ENCODE measurements around the gene ENAH. TPM values are rescaled to one million over a fixed set of nuclear protein-coding genes. Genes with fewer than 3 reads are reported as not detected.

ENAH gene
- total and polyA plus RNA-seq, 2 donors (not counting 1 experiment from before 2014, with no cell fraction given) = 1.3 to 1.6 TPM

- TF ChIP-seq CTCF (IDR thresholded peaks at IDR 0.05) = no peak
- TF ChIP-seq EZH2 (IDR thresholded peaks at IDR 0.05; ENCODE audit: borderline replicate concordance, insufficient read depth, low read depth, low read length, poor library complexity, severe bottlenecking) = no peak
- no peaks in the 10 kb centered on the region for H3K9me3 ChIP-seq (ENCODE audit: control extremely low read depth in 1 of 3, control insufficient read depth in 2 of 3, insufficient read depth in 1 of 3, low read length in 2 of 3)
- peaks cover 51% of the 10 kb centered on the region for H3K4me1 Mint-ChIP-seq
- H3K36me3 ChIP-seq (replicated peaks in 1 of 2; ENCODE audit: control extremely low read depth in 1 of 2, control insufficient read depth in 1 of 2, extremely low read depth in 1 of 2, insufficient read depth in 2 of 2, low read length in 1 of 2) = no peaks in the 10 kb centered on the region
- H3K4me3 ChIP-seq (ENCODE audit: control extremely low read depth in 1 of 5, extremely low read depth in 1 of 5, insufficient read depth in 1 of 5, low read depth in 2 of 5, low read length in 4 of 5) = no peak overlapping the region
- H3K27me3 ChIP-seq (replicated peaks in 1 of 4; ENCODE audit: control extremely low read depth in 1 of 4, control insufficient read depth in 3 of 4, insufficient read depth in 4 of 4, low read length in 3 of 4) = no peaks in the 10 kb centered on the region
- H3K4me3 Mint-ChIP-seq = no peak overlapping the region
- no peak overlapping the region for H3K27ac ChIP-seq (ENCODE audit: low read length in 2 of 2)
- 92% methylated on average over 3 of the region's 5 CpGs for WGBS (ENCODE audit: insufficient coverage)
- ATAC-seq (ENCODE audit: low read depth) (no peak), DNase-seq (no peak)
- H2AFZ ChIP-seq (ENCODE audit: insufficient read depth, low read depth, low read length, poor library complexity, severe bottlenecking) = no peak overlapping the region
- H3K9me3 Mint-ChIP-seq (ENCODE audit: insufficient read depth) = no peaks in the 10 kb centered on the region
- H3K4me1 ChIP-seq (ENCODE audit: control insufficient read depth in 2 of 2, insufficient read depth in 2 of 2, low read length in 2 of 2) = peaks cover 38 to 50% of the 10 kb centered on the region in 2 donors
- H3K79me2 ChIP-seq (ENCODE audit: control insufficient read depth, insufficient read depth, low read length) = no peaks in the 10 kb centered on the region
- no peak overlapping the region for H3K27ac Mint-ChIP-seq
- CTCF ChIA-PET = no interaction called here
- POLR2A ChIA-PET = no interaction called here
- H3K4me2 ChIP-seq (replicated peaks; ENCODE audit: low read depth, low read length, poor library complexity, severe bottlenecking) = no peak overlapping the region
- H3K27me3 Mint-ChIP-seq = no peaks in the 10 kb centered on the region
- intact Hi-C loops (cut with micrococcal nuclease) = no loop called here
- H3K9ac ChIP-seq (ENCODE audit: low read length) = no peak overlapping the region
- H4K20me1 ChIP-seq (ENCODE audit: control insufficient read depth, insufficient read depth, low read length, poor library complexity, severe bottlenecking) = no peaks in the 10 kb centered on the region
Observed at GRCh38 chr1:225437710-225438437, 215.0 kb downstream of the ENAH start.

Other genes with a start within 250 kb of the ENAH start
- gene LBR, start 225.1 kb downstream of the ENAH start, total RNA-seq = 167 and 175 TPM in 2 replicates
- gene LBR, start 225.1 kb downstream of the ENAH start, polyA plus RNA-seq = 19.3 and 39.3 TPM in 2 replicates
- 104 and 117 TPM in 2 replicates for gene SRP9, start 124.7 kb upstream of the ENAH start, total RNA-seq
- gene SRP9, start 124.7 kb upstream of the ENAH start, polyA plus RNA-seq = 73.4 and 134 TPM in 2 replicates
- 3.7 and 4.2 TPM in 2 replicates for gene EPHX1, start 157.0 kb upstream of the ENAH start, total RNA-seq
- gene EPHX1, start 157.0 kb upstream of the ENAH start, polyA plus RNA-seq = 0.75 and 1.2 TPM in 2 replicates
- 238 and 267 TPM in 2 replicates for gene TMEM63A, start 229.3 kb upstream of the ENAH start, total RNA-seq
- gene TMEM63A, start 229.3 kb upstream of the ENAH start, polyA plus RNA-seq = 207 and 209 TPM in 2 replicates
- 0.51 TPM in 1 of 2 replicates, not detected in the other for gene LEFTY1, start 236.0 kb upstream of the ENAH start, total RNA-seq
- gene LEFTY1, start 236.0 kb upstream of the ENAH start, polyA plus RNA-seq = 0.07 TPM in 1 of 2 replicates, not detected in the other

Data from B cell (primary cell).